Kidney (tissue), 14 donors: ENCODE data around the gene UNC13A. TPM values are rescaled to one million over a fixed set of nuclear protein-coding genes. Genes with fewer than 3 reads are reported as not detected.

Experiments used
- DNase-seq, 5 donors: peaks; one replicate each; pipeline ENCODE4 v3.0.0-alpha.2; 2013 to 2020
- FAIRE-seq: peaks from 2 replicates; lab custom pipeline; 2012; peaks lifted over from hg19 to GRCh38; lab: Jason Lieb, UNC
- H3K27ac ChIP-seq, 2 donors: one replicate each; pipeline ENCODE4 v1.7.0; 2013; ENCODE audit warnings: low read depth in 2 of 2, low read length in 2 of 2, inconsistent platforms in 1 of 2
- H3K27me3 ChIP-seq: one replicate; pipeline ENCODE4 v1.7.1; 2013; ENCODE audit warnings: low read length, inconsistent platforms; ENCODE audit not compliant: control insufficient read depth, insufficient read depth
- H3K36me3 ChIP-seq, 3 donors: one replicate each; pipeline versions ENCODE4 v1.7.0 to v1.7.1; 2013; ENCODE audit warnings: low read length in 3 of 3, control low read depth in 1 of 3, inconsistent platforms in 1 of 3; ENCODE audit not compliant: insufficient read depth in 3 of 3, control insufficient read depth in 2 of 3
- H3K4me1 ChIP-seq, 3 donors: one replicate each; pipeline versions ENCODE4 v1.7.0 to v1.7.1; 2013; ENCODE audit warnings: low read length in 3 of 3, inconsistent platforms in 1 of 3, low read depth in 1 of 3; ENCODE audit not compliant: control insufficient read depth in 2 of 3, insufficient read depth in 2 of 3
- H3K4me3 ChIP-seq, 3 donors: one replicate each; pipeline versions ENCODE4 v1.7.0 to v1.8.1; 2013; ENCODE audit warnings: low read length in 3 of 3, control low read depth in 1 of 3, inconsistent platforms in 1 of 3
- H3K9ac ChIP-seq, 3 donors: one replicate each; pipeline versions ENCODE4 v1.7.0 to v1.7.1; 2013; ENCODE audit warnings: low read length in 3 of 3, control low read depth in 1 of 3, inconsistent platforms in 1 of 3
- H3K9me3 ChIP-seq, 3 donors: one replicate each; pipeline versions ENCODE4 v1.7.0 to v1.7.1; 2013; ENCODE audit warnings: low read length in 3 of 3, control low read depth in 1 of 3, inconsistent platforms in 1 of 3; ENCODE audit not compliant: control insufficient read depth in 2 of 3, insufficient read depth in 1 of 3
- intact Hi-C: fragments of 100-400 bp; cut with DNase I; formaldehyde crosslinking; loops from one replicate; pipeline ENCODE4 v1.11.1; 2022
- polyA plus RNA-seq: library from polyadenylated mRNA; stranded (reverse); fragments of 350-450 nt; fragmentation: Illumina TruSeq; extraction: RNeasy Lipid Tissue Mini Kit (QIAGEN cat#74804); gene quantifications from one replicate; pipeline ENCODE4 v1.2.3, GENCODE V29; 2014; ENCODE audit warnings: low read depth, low replicate concordance; ENCODE audit not compliant: insufficient read depth
- total RNA-seq: library from RNA; stranded (reverse); fragmentation: NEBNext Ultra II Directional; extraction: Animal tissue kit (Norgen Biotek cat#: 25700); gene quantifications from one replicate; pipeline ENCODE4 v1.2.1, GENCODE V29; 2021
- TF ChIP-seq, protein P1 (sequence below): IDR thresholded peaks from 3 replicates; pipeline ENCODE4 v1.5.1; 2012; ENCODE audit warnings: mild to moderate bottlenecking, moderate library complexity, borderline replicate concordance; ENCODE audit not compliant: insufficient read depth; ENCODE audit errors: extremely low read depth
- donor health status: control.
- donor health status: control.
- donor health status: control.
- donor health status: control.
- donor health status: control.
- donor health status: DM: yes; HTN: yes; CAD: no.
- donor health status: Normal renal cell carcinoma (clear cell type).

The UNC13A gene
- total and polyA plus RNA-seq, 2 donors from 2014 or later: 0.06 to 2.2 TPM

DNA sequence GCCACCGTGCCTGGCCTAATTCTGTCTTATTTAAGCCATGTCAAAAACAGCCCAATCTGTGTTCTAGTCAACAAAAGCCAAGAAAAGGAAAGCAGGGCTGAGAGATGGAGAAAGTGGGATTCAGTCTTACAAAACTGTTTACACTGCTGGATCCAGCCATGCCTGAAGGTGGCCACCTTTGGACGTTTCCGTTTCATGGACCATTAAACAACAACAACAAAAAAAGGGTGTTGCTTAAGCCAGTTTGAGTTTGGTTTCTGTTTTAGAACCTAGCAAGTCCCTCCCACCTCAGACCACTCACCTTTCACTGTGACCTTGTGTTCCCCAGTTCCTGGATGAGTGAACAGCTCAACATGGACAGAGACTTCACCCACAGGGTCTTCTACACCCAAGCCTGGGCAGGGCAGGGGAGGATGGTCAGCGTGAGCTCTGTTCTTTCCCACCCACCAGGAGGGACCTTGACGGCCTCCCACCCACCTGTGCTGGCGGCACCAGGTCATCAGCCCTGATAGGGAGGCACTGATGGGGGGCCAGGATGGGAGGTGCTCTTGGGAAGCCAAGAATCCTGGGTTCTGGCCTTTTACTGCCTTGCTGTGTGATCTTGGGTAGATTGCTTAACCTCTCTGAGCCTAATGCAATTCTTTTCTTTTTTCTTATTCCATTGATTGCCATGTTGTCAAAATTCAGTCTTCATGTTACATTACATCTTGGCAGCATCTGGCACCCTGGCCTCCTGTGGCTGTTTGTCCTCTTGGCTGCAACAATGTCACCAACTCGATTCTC lies 76.5 kb downstream of the UNC13A start:
- TF ChIP-seq, protein P1, sequence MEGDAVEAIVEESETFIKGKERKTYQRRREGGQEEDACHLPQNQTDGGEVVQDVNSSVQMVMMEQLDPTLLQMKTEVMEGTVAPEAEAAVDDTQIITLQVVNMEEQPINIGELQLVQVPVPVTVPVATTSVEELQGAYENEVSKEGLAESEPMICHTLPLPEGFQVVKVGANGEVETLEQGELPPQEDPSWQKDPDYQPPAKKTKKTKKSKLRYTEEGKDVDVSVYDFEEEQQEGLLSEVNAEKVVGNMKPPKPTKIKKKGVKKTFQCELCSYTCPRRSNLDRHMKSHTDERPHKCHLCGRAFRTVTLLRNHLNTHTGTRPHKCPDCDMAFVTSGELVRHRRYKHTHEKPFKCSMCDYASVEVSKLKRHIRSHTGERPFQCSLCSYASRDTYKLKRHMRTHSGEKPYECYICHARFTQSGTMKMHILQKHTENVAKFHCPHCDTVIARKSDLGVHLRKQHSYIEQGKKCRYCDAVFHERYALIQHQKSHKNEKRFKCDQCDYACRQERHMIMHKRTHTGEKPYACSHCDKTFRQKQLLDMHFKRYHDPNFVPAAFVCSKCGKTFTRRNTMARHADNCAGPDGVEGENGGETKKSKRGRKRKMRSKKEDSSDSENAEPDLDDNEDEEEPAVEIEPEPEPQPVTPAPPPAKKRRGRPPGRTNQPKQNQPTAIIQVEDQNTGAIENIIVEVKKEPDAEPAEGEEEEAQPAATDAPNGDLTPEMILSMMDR: no peak
- Histone ChIP-seq H3K4me1 (peaks cover 0 to 2% (median 0%) of the 10 kb centered on the region in 3 donors), H3K9me3 (no peaks in the 10 kb centered on the region), H3K27me3 (no peaks in the 10 kb centered on the region), H3K4me3 (no peak overlapping the region), H3K27ac (no peak overlapping the region), H3K9ac (no peak overlapping the region), H3K36me3 (no peaks in the 10 kb centered on the region)
- FAIRE-seq: no peak
- intact Hi-C loops: no loop called here
- peak in 3 of 5 donors; percentile 55 to 71 (median 68) for DNase-seq

DNA sequence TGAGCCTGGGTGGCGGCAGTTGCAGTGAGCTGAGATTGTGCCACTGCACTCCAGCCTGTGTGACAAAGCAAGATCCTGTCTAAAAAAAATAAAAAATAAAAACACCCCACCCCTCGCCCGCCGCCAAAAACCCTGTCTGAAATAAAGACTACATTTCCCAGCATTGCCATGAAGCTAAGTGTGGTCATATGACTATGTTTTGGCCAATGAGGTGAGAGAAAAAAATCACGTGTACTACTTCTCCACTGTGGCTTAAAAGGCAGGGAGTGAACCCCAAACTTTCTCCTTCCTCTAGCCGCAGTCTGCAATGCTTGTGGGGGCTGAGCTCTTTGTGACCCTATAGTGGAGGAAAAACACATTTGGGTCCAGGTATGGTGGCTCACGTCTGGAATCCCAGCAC lies 77.8 kb downstream of the UNC13A start:
- Histone ChIP-seq H3K4me1 (peaks cover 0 to 6% (median 0%) of the 10 kb centered on the region in 3 donors), H3K27ac (no peak overlapping the region), H3K36me3 (no peaks in the 10 kb centered on the region), H3K9ac (no peak overlapping the region), H3K4me3 (no peak overlapping the region), H3K9me3 (no peaks in the 10 kb centered on the region), H3K27me3 (no peaks in the 10 kb centered on the region)
- TF ChIP-seq, protein P1: no peak
- intact Hi-C loops: no loop called here
- FAIRE-seq: no peak
- DNase-seq: peak in 1 of 5 donors; percentile 18

DNA sequence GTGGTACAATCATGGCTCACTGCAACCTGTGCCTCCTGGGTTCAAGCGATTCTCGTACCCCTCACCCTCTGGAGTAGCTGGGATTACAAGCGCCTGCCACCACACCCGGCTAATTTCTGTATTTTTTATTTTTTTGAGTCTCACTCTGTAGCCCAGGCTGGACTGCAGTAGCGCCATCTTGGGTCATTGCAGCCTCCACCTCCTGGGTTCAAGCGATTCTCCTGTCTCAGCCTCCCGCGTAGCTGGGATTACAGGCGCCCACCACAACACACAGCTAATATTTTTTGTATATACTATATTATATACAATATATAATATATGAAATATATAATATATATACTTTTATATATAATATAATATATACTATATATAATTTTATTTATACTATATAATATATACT lies 80.2 kb downstream of the UNC13A start:
- intact Hi-C loops: no loop called here
- TF ChIP-seq, protein P1: no peak
- H3K9me3 ChIP-seq: no peaks in the 10 kb centered on the region
- DNase-seq (no peak), FAIRE-seq (no peak)
- H3K27me3 ChIP-seq: no peaks in the 10 kb centered on the region
- H3K4me1 ChIP-seq: peaks cover 0 to 6% (median 0%) of the 10 kb centered on the region in 3 donors
- H3K36me3 ChIP-seq: no peaks in the 10 kb centered on the region
- no peak overlapping the region for H3K27ac ChIP-seq
- H3K9ac ChIP-seq: no peak overlapping the region
- H3K4me3 ChIP-seq: no peak overlapping the region
